Measurements from ENCODE around the gene XXYLT1.

The XXYLT1 gene

DNA sequence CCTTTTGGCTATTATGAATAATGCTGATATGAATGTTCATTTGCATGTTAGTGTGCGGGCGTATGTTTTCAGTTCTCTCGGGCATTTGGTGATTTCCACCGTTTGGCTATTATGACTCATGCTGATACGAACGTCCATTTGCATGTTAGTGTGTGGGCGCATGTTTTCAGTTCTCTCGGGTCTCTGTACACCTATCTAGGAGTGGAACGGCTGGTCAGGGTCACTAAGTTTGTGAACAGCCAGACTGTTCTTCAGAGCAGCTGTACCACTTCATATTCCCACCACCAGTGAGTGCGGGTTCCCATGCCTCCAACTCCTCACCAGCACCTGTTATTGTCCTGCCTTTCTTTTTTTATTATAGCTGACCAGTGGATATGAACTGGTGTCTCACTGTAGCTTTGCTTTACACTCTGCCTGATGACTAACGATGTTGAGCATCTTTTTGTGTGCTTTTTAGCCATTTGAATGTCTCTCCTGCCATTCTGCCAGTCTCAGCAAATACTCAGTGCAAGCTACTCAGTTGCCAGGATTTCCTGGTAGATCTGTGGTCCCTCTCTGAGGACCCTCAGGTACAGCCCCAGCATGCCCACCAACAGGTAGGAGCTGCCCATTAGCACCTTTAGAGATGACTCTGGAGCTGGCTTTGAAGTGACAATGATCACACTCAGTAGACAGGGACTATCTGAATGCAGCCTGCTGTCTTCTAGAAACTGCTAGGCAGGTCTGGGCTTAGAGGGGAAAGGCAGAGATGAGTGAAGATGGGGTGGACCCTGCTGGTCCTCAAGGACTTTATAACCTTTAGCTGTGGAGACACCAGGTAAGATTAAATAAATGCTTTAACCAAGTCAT lies 141.1 kb downstream of the XXYLT1 start:
- DNase-seq (ENCODE audit: low read depth in 3 of 3): peak in 2 of 3 experiments; percentile 30 to 33

DNA sequence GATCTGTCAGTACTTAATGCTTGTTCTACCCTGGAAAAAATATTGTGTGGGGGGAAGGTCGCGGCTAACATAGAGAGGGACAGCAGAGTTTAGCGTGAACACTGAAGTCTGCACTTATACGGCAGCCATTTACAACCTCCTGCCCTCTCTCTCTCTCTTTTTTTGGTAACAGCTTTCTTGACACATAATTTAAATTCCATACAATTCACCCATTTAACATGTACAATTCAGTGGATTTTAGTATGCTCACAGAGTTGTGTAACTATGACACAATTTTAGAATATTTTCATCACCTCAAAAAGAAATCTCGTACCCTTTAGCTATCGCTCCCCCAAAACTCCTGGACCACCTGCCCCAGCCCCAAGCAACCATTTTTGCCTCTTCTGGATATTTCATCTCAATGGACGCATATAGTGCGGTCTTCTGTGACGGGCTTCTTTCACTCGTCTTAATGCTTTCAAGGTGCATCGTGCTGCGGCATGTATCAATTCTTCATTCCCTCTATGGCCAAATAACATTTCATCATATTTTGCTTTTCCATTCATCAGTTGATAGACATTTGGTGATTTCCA lies 141.8 kb downstream of the XXYLT1 start:
- DNase-seq (ENCODE audit: low read depth in 3 of 3): no peak

DNA sequence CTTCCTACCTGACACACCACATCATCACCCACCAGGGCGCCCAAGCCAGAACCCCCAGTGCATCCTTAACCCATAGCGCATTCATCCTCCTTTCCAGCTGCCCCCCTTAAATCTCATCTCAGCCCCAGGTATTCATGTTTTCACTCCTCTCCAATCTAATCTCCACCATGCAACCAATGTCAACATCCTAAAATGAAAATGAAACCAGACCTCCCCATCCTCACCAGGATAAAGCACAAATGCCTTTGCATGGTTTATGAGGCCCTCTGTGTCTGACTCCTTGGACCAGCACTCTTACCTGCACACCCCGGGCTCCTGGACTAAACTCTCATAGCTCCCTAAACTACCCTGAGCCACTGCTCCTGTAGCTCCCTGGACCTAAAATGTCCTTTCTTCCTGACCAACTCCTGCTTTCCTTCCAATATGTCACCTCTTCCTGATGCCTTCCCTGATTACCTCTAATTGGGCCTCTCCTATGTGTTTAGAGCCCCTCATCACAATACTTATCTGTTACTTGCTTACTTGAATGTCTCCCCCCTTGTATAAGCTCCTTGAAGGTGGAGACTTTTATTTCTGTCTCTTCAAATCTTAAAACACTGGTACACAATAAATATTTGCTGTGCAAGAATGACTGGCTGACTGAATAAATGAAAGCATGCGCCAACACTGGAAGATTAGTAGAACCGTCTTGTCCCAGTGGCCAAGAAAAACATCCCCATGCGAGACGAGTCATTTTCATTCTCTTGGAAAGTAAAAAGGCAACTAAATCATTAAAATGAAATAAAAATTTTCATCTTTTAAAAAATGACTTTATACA lies 142.5 kb downstream of the XXYLT1 start:
- DNase-seq (ENCODE audit: low read depth in 3 of 3): no peak

DNA sequence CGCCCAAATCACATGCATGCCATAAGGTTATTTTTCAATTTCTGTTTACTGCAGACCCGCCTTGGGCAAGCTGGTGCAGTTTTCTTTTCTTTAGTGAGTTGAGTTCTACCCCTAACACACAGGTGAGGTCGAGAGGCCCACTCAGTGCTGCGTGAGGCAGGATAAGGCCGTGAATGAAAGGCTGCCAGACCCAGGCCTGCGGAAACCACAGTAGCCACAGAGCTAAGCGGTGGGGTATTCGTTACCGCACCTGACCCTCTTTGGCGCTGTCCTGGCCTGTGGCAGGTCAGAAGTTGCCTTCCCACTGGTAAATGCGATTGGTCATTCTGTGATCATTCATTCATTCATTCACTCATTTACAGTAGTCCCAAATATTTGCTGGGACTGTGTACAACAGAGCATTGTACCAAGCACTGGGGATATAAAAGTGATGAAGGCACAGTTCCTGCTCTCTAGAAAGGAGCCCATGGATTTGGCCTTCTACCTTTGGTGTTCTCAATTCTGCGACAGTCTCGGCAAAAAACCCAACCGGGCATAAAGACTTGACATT lies 144.8 kb downstream of the XXYLT1 start:
- no peak for DNase-seq (ENCODE audit: low read depth in 3 of 3)

DNA sequence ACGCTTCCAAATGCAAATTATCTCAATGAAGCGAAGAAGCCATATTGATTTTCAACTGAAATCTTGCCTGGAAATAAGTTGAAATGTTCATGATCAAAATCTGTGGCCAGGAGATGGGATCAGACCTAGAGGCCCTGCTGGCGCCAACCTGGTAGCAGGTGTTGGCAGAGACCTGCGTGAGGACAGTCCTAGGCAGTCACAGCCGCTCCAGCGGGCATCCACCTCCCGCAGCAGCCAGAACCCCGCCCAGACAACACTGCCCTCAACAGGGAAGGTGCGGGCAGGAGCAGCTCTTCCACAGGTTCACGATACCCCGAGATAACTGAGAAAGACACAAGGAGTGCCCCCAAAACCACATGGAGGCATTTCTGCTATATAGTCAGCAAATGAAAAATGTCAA lies 145.3 kb downstream of the XXYLT1 start:
- DNase-seq (ENCODE audit: low read depth in 3 of 3): no peak

DNA sequence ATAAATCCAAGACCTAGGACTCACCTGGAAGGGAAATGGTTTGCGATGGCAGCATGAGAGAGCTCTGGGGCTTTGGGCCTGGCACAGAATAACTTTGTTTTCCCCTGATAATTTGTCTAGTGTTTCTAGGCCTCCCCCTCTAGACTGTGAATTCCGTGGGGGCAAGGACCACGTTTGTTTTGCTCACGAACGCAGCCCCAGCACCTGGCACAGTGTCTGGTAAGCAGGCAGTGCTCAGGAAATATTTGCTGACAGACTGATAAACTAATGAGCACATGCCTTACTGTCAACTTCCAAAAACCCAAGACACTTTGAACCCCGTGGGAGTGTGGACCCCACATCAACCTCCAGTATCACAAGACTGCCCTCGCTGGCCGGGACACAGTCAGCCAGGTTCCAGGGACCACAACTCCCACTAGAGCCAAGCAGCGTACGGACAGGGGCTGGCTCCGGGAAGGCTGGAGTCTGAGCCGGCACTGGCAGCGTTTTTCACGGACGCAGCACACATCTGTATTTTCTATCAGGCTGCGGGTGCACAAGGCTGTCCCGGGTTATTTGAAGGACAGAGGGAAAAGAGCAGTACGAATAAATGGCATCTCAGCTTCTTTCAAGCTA lies 146.5 kb downstream of the XXYLT1 start:
- no peak for DNase-seq (ENCODE audit: low read depth in 3 of 3)

DNA sequence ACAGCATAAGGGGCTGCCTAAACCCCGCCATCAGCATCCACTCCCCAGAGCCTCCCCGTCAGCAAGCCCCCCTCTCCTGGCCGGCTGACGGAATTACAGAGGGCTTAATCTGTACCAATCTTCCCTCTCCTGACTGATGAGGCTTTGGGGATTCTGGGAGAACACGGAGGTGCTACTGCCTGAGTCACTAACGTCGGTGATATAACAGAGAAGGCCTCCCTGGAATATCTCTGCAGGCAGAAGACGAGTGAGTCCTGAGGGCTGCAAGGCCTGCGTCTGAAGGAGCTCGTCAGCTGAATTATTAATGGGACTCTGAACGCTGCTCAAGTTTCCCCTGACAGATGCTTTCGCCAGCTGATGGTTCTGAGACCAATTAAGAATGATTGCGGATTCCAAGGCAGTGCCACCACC lies 147.7 kb downstream of the XXYLT1 start:
- no peak for DNase-seq (ENCODE audit: low read depth in 3 of 3)

DNA sequence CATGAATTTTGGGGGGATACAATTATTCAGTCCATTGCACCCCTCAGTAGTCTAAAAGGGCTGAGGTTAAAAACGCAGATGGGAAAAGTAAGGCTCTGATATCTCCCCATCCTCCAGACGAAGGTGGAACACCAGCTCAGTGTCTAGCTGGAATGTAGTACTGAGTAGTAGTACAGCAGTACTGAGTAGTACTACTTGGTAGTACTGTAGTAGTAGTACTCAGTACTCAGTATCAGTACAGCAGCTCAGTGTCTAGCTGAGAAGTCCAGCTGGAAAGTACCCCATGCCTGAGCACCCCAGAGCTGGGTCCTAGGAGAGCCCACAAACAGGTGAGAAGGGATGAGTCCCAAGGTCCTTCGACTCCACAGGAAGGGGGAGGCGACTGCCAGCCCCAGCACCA lies 148.7 kb downstream of the XXYLT1 start:
- no peak for DNase-seq (ENCODE audit: low read depth in 3 of 3)

DNA sequence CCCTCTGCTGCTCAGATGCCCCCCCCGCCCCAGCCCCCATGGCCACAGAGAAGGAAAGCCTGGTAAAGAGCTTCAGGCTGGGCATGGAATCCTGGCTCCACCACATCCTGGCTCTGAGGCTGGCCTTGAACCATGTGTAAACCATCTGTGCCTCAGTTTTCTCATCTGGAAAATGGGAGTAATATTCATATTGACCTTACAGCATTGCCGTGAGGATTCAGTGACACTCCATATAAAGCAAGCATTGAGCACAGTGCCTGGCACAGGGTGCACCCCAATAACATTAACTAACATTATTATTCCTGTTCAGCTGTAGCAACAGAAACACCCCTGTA lies 150.7 kb downstream of the XXYLT1 start:
- DNase-seq (ENCODE audit: low read depth in 3 of 3): no peak

DNA sequence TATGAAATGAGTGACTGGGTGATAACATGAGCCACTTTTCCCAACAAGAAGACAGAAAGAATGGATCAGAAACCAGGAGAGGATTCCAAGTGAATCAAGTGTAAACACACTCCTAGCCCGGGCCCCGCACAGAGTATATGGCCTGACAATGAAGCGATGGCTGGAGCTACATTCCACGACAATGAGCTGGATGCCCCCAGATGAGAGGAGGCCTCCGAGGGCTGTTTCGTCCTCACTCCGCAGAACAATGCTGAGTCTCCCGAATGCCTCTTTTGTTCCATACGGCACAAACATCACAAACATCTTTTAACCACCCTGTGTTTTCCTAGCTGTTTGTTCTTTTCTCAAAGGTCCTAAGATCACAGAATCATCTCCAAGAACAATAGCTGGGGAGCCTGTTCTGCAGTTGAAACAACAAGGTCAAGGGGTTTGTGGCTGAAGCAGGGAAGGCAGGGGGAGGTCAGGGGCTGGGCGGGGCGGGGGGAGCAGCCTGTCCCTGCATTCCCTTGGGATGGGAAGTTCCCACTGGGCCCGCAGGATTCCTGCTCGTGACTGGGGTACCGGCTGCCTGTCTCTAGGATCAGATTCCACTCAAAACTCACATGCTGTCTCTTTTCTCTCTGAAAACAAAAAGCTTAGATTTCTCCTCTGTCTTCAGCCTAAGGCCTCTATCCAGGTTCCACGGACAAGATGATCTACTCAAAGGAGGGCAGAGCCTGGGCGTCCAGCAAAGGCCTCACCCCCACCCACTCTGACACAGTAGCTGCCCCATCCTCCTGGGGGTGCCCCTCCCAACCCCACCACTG lies 151.3 kb downstream of the XXYLT1 start:
- DNase-seq (ENCODE audit: low read depth in 3 of 3): no peak

DNA sequence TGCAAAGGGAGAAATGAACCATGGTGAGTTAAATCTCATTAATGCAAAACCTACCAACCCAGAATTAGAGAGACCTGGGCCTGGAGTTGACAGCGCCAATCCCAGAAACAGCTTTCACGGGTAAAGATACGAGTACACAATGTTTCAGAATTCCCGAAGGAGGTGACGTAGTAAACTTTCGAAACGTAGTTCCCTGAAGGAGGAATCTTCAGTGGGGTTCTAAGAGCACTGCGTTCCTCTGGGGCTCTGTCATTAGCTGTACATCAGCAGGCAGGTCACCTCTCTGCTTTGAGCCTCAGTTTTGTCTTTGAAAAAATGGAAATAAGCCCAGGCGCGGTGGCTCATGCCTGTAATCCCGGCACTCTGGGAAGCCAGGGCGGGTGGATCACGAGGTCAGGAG lies 152.3 kb downstream of the XXYLT1 start:
- no peak for DNase-seq (ENCODE audit: low read depth in 3 of 3)

DNA sequence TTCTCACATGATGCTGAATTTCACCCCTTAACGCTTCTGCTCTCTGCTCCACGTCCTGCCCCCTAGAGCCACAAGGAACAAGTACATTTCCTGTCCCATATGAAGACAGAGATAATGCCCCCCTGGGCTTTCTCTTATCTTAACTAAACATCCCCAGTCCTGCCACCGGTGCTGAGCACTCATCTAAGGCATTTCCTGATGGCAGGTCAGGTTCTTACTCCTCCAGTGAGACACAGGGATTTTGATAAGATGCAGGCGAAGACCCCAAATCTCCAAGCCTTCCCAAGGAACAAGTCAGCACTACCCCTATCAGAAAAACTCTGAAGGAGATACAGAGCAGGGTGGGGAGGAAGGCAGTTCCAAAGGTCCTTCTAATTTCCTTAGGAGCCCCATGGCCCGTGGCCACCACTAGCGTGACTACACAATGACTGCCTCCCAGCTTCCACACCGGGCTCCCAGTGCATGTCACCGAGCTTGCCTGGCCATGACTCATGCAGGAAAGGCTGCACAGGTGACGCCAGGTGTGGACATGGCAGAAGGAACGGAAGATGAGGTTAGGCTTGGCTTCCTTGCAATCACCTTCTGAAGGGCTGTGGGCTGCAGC lies 152.9 kb downstream of the XXYLT1 start:
- DNase-seq (ENCODE audit: low read depth in 3 of 3): no peak

DNA sequence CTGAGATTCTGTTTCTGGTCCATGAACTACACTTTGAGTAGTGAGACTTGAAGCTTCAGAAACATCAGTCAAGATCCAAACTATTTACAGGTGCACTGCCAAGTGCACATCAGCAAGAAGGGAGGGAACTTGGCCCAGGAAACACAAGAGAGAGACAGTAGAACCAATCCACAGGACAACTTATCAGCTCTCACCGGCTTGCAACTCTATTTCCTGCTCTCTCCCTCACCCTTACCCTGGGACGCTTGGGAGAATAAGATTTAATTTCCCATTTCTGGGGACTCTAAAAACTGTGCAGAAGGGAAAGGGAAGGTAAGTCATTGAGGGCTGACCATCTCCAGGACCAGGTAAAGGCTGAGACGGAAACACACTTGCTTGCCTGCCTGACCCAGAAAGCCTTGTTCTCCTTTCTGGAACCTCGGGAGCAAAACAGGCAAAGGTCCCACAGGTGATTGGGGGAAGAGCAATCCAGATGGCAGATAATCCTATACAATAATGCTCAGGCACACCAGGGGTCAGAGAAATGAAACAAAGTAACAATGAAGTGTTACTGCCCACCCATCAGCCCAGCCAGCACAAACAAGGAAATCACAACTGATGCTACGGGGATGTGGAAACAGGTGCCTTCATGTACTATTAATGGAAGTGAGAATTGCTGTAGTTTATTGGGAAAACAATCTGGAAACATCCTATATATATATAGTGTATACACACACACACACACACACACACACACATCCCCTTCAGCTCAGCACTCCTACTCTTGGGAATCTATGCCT lies 154.4 kb downstream of the XXYLT1 start:
- DNase-seq (ENCODE audit: low read depth in 3 of 3): no peak

DNA sequence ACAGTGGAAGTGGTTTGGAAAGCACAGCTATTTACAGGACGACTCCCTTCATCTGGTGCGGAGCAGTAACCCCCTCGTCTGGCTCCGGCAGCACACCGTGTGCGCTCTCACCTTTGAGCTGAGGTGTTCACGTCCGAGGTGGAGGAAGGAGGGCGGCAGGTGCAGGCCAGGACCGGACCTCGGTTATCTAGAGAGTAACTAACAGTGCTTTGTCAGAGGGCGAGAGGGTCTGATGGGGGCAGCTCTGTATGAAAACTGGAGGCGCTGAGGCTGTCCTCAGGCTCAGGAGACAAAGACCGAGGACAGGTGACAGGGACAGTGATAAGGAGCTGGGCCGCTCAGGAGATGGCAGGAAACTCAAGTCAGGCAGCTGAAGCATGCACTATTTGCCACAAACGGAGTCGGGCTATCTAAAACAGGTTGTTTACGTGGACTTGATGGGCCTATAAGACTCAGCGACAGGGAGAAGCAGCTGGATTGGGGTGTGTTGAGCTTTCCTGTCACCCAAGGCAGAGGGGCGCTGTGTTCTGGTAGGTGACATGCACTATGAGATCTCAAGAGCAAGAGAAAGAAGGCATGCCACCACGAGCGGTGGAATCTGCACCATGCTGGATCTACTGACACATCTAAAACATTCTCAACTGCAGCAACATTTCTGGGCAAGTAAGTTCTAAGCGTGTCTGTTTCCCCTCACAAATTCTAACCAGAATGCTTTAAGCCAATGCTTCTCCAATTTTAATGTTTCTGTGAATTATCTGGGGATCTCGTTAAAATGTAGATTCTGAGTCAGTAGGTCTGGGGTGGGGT lies 155.2 kb downstream of the XXYLT1 start:
- no peak for DNase-seq (ENCODE audit: low read depth in 3 of 3)

DNA sequence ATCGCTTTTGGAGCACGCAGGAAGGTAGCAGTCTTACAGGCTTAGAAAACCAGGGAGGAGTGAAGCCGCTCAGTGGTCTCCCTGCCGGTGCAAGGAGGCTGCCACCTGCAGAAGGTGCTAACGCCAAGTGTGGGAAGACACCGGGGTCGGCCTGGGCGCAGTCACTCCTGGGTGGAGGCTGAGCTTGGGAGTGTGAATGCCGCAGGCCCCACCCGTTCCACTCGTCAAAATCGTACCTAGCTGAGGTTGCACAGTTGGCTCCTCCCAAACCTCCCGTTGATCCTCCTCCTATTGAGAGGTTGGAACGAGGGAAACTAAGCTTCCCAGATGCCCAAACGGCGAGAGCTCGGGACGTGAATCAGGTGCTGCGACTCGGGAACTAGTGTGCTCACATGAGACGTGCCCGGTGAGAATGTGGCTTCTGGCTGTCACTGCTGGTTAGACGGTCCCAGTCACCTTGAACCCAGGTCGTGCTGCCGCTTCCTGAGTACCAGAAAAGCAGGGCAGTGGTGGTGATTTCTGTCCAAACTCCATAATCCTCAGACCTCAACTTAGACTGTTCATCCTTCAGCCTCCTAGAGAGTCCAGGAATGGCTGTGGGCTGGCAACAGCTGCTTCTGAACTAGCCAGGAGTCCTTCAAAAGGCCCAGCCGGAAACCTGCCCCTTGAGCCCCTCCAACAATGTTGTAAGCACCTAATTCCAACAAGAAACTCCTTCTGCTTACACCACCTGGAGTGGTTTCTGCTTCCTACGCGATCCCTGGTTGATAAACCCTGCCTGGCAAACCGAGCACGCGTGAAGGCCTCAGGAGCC lies 156.0 kb downstream of the XXYLT1 start:
- no peak for DNase-seq (ENCODE audit: low read depth in 3 of 3)

DNA sequence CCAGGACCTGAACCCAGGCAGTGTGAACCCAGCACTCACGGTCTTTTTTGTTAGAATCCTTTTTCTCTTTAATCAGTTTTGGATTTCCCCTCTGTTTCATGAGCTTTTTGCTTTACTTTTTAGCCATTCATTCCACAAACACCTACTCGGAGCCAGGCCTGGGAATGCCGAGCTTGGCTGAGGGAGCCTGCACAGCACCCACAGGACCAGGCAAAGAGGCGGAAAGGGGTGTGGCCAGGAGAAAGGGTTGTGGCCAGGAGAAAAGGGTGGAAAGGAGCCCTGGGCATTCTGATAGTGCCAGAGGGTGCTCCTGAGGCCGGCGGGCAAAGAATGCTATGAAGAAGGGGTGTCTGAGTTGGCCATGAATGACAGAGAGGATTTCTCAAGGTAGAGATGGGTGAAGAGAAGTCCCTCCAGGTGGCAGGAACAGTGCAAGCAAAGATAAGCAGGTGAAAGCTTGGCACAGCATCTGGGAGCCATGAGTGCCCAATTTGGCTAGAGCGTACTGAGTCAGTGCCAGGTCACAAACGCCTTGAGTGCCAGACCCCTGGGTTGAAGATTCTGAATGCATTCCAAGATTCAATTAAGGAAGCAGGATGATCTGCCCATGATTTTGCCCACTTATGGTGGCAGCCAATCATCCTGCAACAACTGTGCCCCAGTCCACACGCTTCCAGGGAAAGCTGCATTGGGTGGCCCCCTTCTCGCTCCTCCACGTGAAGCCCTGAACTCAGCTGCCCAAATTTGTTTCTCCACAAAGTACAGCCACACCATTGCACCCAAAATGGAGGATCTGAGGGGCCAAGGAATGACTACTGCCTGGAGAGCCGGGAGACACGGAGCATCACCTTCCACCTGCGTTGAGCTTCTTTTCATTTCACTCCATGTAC lies 157.2 kb downstream of the XXYLT1 start:
- DNase-seq (ENCODE audit: low read depth in 3 of 3): no peak

DNA sequence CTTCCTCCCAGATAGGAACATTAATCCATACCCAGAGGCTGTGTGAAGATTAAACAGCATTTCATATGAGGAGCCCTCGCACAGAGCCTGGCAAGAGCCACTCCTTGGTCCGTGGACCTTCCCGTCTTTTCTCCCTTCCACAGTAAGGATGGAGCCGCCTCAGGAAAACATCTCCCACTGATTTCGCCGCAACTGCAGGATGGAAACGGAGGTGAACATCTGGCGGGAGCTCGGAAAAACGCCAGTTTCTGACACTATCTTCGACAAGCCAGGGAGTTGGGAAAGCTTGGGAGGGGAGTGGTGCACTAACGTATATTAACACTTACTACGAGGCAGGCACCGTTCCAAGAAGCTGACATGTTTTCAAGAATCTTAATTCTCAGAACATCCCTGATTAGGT lies 157.9 kb downstream of the XXYLT1 start:
- no peak for DNase-seq (ENCODE audit: low read depth in 3 of 3)

All from stimulated activated CD4-positive, alpha-beta T cell treated with anti-CD3 and anti-CD28 coated beads, TNF-alpha, amount 100 ng/mL, for 24 hours (primary cell).